ENCODE data around the gene TAPT1. TPM values are rescaled to one million over a fixed set of nuclear protein-coding genes. Genes with fewer than 3 reads are reported as not detected.

The TAPT1 gene
- total and polyA plus RNA-seq, 9 of the 15 experiments (the other 6 are each of a cell fraction or from before 2014, with no cell fraction given) = 1.6 to 36.7 (median 20.7) TPM

DNA sequence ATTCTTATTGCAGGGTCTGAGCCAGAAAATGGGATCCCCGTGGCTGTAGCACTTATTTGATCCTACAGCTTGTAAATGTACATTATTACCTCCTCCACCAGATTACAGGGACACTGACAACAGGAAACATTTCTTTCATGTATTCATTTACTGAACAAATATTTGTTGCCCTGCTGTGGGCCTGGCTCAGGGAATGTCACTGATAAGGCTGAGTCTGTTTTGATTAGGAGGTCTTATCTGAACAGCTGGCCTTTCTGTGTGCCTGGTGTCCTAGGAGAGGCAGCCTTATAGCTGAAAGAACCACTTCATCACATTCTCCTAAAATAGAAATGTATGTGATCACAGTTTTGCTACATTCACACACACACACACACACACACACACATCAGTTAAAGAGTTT, 96.9 kb downstream of the TAPT1 start:
- Histone ChIP-seq H3K4me1 (replicated peaks in 1 of 2; ENCODE audit: control insufficient read depth in 2 of 2, insufficient read depth in 2 of 2, low read length in 2 of 2) (peaks cover 0 to 4% of the 10 kb centered on the region in 2 experiments; a peak in 2 of 5 replicates), H3K4me3 (no peak overlapping the region)

DNA sequence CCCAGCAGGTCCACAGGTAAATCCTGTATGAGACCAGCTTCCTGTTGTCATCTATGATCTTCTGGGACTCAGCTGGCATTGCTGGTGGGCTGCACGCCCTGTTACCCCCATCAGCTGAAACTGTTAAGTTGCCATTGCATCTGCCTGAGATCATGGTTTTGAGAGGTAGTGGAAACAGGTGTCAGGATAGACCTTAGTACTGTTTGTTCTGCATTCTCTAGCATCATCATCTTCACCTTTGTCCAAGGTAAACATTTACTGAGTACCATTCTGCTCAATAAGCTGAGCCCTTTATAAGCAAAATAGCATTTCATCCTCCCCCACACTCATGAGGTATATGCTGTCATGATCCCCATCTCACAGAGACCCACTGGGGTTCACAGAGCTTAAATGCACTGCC, 99.6 kb downstream of the TAPT1 start:
- DNase-seq (ENCODE audit: extremely low read depth in 1 of 4, low spot score in 3 of 4) (no peak), FAIRE-seq (no peak), ATAC-seq (no peak)
- in situ Hi-C loops (cut with MboI) = no loop called here
- H4K20me1 ChIP-seq (replicated peaks; ENCODE audit: control insufficient read depth, insufficient read depth, low read length) = no peaks in the 10 kb centered on the region
- H3K79me2 ChIP-seq (ENCODE audit: control insufficient read depth, insufficient read depth, low read length) = no peaks in the 10 kb centered on the region
- WGBS (ENCODE audit: insufficient coverage, low coverage, missing lambda C conversion rate) = 7% methylated on average over 1 of the region's 1 CpG
- ChIA-PET POLR2A (interaction anchor here (0.6 kb wide), 1 partner anchor 107 kb away, joined by 3 read pairs; no protein-coding TSS in a partner anchor), CTCF (ENCODE audit: low intra/inter-chr PET ratio) (no interaction called here)
- no peak overlapping the region for H3K27ac ChIP-seq (ENCODE audit: extremely low read depth, low read depth, low read length)
- peaks cover 0 to 4% of the 10 kb centered on the region in 2 experiments; a peak in 2 of 5 replicates for H3K4me1 ChIP-seq (replicated peaks in 1 of 2; ENCODE audit: control insufficient read depth in 2 of 2, insufficient read depth in 2 of 2, low read length in 2 of 2)
- intact Hi-C loops (cut with micrococcal nuclease) = no loop called here
- H3K9me1 ChIP-seq (ENCODE audit: control insufficient read depth, insufficient read depth, low read length) = no peaks in the 10 kb centered on the region
- TF ChIP-seq NR4A1 (CRISPR knock-in tag; IDR thresholded peaks at IDR 0.05) (no peak), NR4A1 (tag; IDR thresholded peaks at IDR 0.05) (no peak), ZNF830 (CRISPR knock-in tag; IDR thresholded peaks at IDR 0.05) (no peak), CEBPG (CRISPR knock-in tag; IDR thresholded peaks at IDR 0.05) (no peak), CEBPG (tag; conservative IDR thresholded peaks at IDR 0.05 in 1 of 2, IDR thresholded peaks at IDR 0.05 in 1 of 2) (no peak), PRPF4 (IDR thresholded peaks at IDR 0.05; ENCODE audit: insufficient read depth, low read depth, low read length, poor library complexity, severe bottlenecking) (no peak), ZFP30 (CRISPR knock-in tag; IDR thresholded peaks at IDR 0.05; ENCODE audit: borderline replicate concordance) (no peak)
- TF ChIP-seq, protein P1, sequence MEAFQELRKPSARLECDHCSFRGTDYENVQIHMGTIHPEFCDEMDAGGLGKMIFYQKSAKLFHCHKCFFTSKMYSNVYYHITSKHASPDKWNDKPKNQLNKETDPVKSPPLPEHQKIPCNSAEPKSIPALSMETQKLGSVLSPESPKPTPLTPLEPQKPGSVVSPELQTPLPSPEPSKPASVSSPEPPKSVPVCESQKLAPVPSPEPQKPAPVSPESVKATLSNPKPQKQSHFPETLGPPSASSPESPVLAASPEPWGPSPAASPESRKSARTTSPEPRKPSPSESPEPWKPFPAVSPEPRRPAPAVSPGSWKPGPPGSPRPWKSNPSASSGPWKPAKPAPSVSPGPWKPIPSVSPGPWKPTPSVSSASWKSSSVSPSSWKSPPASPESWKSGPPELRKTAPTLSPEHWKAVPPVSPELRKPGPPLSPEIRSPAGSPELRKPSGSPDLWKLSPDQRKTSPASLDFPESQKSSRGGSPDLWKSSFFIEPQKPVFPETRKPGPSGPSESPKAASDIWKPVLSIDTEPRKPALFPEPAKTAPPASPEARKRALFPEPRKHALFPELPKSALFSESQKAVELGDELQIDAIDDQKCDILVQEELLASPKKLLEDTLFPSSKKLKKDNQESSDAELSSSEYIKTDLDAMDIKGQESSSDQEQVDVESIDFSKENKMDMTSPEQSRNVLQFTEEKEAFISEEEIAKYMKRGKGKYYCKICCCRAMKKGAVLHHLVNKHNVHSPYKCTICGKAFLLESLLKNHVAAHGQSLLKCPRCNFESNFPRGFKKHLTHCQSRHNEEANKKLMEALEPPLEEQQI (IDR thresholded peaks at IDR 0.05) = no peak
- TF ChIP-seq, protein P2, sequence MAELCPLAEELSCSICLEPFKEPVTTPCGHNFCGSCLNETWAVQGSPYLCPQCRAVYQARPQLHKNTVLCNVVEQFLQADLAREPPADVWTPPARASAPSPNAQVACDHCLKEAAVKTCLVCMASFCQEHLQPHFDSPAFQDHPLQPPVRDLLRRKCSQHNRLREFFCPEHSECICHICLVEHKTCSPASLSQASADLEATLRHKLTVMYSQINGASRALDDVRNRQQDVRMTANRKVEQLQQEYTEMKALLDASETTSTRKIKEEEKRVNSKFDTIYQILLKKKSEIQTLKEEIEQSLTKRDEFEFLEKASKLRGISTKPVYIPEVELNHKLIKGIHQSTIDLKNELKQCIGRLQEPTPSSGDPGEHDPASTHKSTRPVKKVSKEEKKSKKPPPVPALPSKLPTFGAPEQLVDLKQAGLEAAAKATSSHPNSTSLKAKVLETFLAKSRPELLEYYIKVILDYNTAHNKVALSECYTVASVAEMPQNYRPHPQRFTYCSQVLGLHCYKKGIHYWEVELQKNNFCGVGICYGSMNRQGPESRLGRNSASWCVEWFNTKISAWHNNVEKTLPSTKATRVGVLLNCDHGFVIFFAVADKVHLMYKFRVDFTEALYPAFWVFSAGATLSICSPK (IDR thresholded peaks at IDR 0.05; ENCODE audit: borderline replicate concordance) = no peak
- no peak overlapping the region for H3K9ac ChIP-seq (ENCODE audit: insufficient read depth in 1 of 2, low read depth in 2 of 2, low read length in 2 of 2)
- peaks cover 5 to 39% of the 10 kb centered on the region in 2 experiments; a peak in 4 of 5 replicates for H3K27me3 ChIP-seq (ENCODE audit: control insufficient read depth in 2 of 2, insufficient read depth in 2 of 2, low read length in 2 of 2)
- H3K4me3 ChIP-seq = no peak overlapping the region
- no peak overlapping the region for H3K4me2 ChIP-seq (ENCODE audit: insufficient read depth, low read length)
- no peaks in the 10 kb centered on the region for H3K9me3 ChIP-seq (replicated peaks; ENCODE audit: control insufficient read depth, insufficient read depth, low read depth, low read length)
- no TSS peak for BruUV-seq (replicated peaks)
- H2AFZ ChIP-seq (ENCODE audit: low read depth, low read length) = no peak overlapping the region
- H3K36me3 ChIP-seq (ENCODE audit: control insufficient read depth, insufficient read depth, low read length) = no peaks in the 10 kb centered on the region

More for the DNA sequence above, 96.9 kb downstream of the TAPT1 start:
- ATAC-seq (no peak), DNase-seq (ENCODE audit: extremely low read depth in 1 of 4, low spot score in 3 of 4) (no peak), FAIRE-seq (no peak)
- Histone ChIP-seq H3K9me3 (replicated peaks; ENCODE audit: control insufficient read depth, insufficient read depth, low read depth, low read length) (no peaks in the 10 kb centered on the region), H3K9me1 (ENCODE audit: control insufficient read depth, insufficient read depth, low read length) (no peaks in the 10 kb centered on the region), H3K27ac (ENCODE audit: extremely low read depth, low read depth, low read length) (no peak overlapping the region), H3K9ac (ENCODE audit: insufficient read depth in 1 of 2, low read depth in 2 of 2, low read length in 2 of 2) (no peak overlapping the region), H3K4me2 (ENCODE audit: insufficient read depth, low read length) (no peak overlapping the region), H2AFZ (ENCODE audit: low read depth, low read length) (no peak overlapping the region), H3K27me3 (ENCODE audit: control insufficient read depth in 2 of 2, insufficient read depth in 2 of 2, low read length in 2 of 2) (peaks cover 5 to 26% of the 10 kb centered on the region in 2 experiments; a peak in 4 of 5 replicates), H3K36me3 (ENCODE audit: control insufficient read depth, insufficient read depth, low read length) (no peaks in the 10 kb centered on the region), H4K20me1 (replicated peaks; ENCODE audit: control insufficient read depth, insufficient read depth, low read length) (no peaks in the 10 kb centered on the region), H3K79me2 (ENCODE audit: control insufficient read depth, insufficient read depth, low read length) (no peaks in the 10 kb centered on the region)
- no TSS peak for BruUV-seq (replicated peaks)
- ChIA-PET POLR2A (interaction anchor here (0.6 to 0.8 kb wide), 3 partner anchors 9 to 1267 kb away, joined by 3 read pairs; no protein-coding TSS in a partner anchor), CTCF (ENCODE audit: low intra/inter-chr PET ratio) (no interaction called here)
- in situ Hi-C loops (cut with MboI) = no loop called here
- no peak for TF ChIP-seq ZKSCAN8 (CRISPR knock-in tag; IDR thresholded peaks at IDR 0.05)
- peak; percentile 36; the same call in 1 of the 2 replicates for TF ChIP-seq CBFA2T3 (IDR thresholded peaks at IDR 0.05)
- intact Hi-C loops (cut with micrococcal nuclease) = no loop called here
- WGBS (ENCODE audit: insufficient coverage, low coverage, missing lambda C conversion rate) = 0% methylated on average over 1 of the region's 1 CpG

Measured in K562 (cell line).